ENCODE data around the gene PLK5. TPM values are rescaled to one million over a fixed set of nuclear protein-coding genes. Genes with fewer than 3 reads are reported as not detected.

The PLK5 gene
- total and polyA plus RNA-seq, 2 of the 4 experiments (the other 2 are of a cell fraction): not detected

DNA sequence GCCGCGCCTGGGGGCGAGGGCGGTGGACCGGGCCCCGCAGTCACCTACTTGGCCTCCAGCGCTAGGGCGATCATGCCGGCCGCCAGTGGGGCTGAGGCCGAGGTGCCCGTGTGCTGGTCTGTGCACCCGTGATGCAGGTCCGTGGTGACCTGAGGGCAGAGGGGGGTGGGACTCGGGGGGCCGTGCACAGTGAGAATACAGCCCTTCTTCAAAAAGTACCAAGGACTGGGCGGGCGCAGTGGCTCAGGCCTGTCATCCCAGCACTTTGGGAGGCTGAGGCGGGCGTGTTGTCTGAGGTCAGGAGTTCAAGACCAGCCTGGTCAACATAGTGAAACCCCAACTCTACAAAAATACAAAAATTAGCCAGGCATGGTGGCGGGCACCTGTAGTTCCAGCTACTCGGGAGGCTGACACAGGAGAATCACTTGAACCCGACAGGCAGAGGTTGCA is 39.9 kb upstream of the PLK5 start (continued):
- TF ChIP-seq, protein P1, sequence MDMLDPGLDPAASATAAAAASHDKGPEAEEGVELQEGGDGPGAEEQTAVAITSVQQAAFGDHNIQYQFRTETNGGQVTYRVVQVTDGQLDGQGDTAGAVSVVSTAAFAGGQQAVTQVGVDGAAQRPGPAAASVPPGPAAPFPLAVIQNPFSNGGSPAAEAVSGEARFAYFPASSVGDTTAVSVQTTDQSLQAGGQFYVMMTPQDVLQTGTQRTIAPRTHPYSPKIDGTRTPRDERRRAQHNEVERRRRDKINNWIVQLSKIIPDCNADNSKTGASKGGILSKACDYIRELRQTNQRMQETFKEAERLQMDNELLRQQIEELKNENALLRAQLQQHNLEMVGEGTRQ (IDR thresholded peaks at IDR 0.05; ENCODE audit: low read depth, low read length): no peak
- TF ChIP-seq RFX5 (IDR thresholded peaks at IDR 0.05; ENCODE audit: low read depth, low read length) (no peak), BHLHE40 (IDR thresholded peaks at IDR 0.05; ENCODE audit: low read depth, low read length) (no peak)

- Histone ChIP-seq H2BK15ac (ENCODE audit: low read depth, low read length) (no peak overlapping the region), H3K9me1 (ENCODE audit: insufficient read depth, low read length) (no peaks in the 10 kb centered on the region), H3K4me3 (ENCODE audit: insufficient read depth, low read depth, low read length) (no peak overlapping the region), H3K27ac (ENCODE audit: insufficient read depth, low read length) (no peak overlapping the region), H2AK5ac (ENCODE audit: low read depth, low read length) (no peak overlapping the region), H3K9ac (ENCODE audit: low read depth, low read length) (no peak overlapping the region), H3K36me3 (ENCODE audit: control insufficient read depth, insufficient read depth, low read length) (no peaks in the 10 kb centered on the region), H3K18ac (ENCODE audit: low read depth, low read length) (no peak overlapping the region), H3K9me3 (ENCODE audit: control insufficient read depth, insufficient read depth, low read length) (no peaks in the 10 kb centered on the region), H3K23ac (ENCODE audit: low read depth, low read length) (no peak overlapping the region), H4K91ac (ENCODE audit: insufficient read depth, low read depth, low read length) (no peak overlapping the region), H2AFZ (replicated peaks; ENCODE audit: low read length, poor library complexity) (no peak overlapping the region), H2BK20ac (ENCODE audit: low read depth, low read length) (no peak overlapping the region), H2BK5ac (ENCODE audit: low read depth, low read length, poor library complexity, severe bottlenecking) (no peak overlapping the region), H3K4ac (ENCODE audit: low read depth, low read length) (no peak overlapping the region), H3K27me3 (ENCODE audit: control insufficient read depth, insufficient read depth, low read length) (peaks cover 5% of the 10 kb centered on the region; the same call in 1 of the 2 replicates), H4K8ac (ENCODE audit: low read depth in 2 of 2, low read length in 2 of 2) (no peak overlapping the region), H4K5ac (ENCODE audit: low read depth, low read length) (no peak overlapping the region), H4K20me1 (ENCODE audit: insufficient read depth, low read length) (peaks cover 3% of the 10 kb centered on the region; the same call in 1 of the 2 replicates), H3K4me1 (ENCODE audit: control insufficient read depth, insufficient read depth, low read length) (peaks cover 9% of the 10 kb centered on the region), H3K56ac (ENCODE audit: extremely low read depth, insufficient read depth, low read length) (no peak overlapping the region), H3K79me1 (ENCODE audit: low read depth in 1 of 2, low read length in 2 of 2) (no peaks in the 10 kb centered on the region), H2AK9ac (replicated peaks; ENCODE audit: low read depth, low read length, poor library complexity) (no peak overlapping the region), H3K14ac (replicated peaks; ENCODE audit: low read depth, low read length) (no peak overlapping the region), H2BK120ac (ENCODE audit: low read depth, low read length) (no peak overlapping the region), H3K4me2 (ENCODE audit: low read depth, low read length) (no peak overlapping the region)
- ChIA-PET POLR2A (ENCODE audit: unreplicated experiment) (interaction anchor here (0.6 kb wide), 1 partner anchor 253 kb away, joined by 3 read pairs; no protein-coding TSS in a partner anchor), CTCF (no interaction called here)
- WGBS, 2 experiments (ENCODE audit: extremely low coverage in 2 of 2, insufficient read length in 1 of 2): 90% methylated on average over 36 of the region's 56 CpGs; no CpG with 5 or more reads in 1 of the 2 experiments
- no peak for TF ChIP-seq CHD1 (IDR thresholded peaks at IDR 0.05; ENCODE audit: low read depth, low read length)
- dilution Hi-C loops (cut with HindIII; ENCODE audit: low sequenced_read_pairs, unreplicated experiment): no loop called here
- intact Hi-C loops (cut with micrococcal nuclease): no loop called here
- no TSS peak for BruUV-seq (replicated peaks)
- in situ Hi-C loops (cut with MboI; ENCODE audit: low sequenced_read_pairs): no loop called here
- DNase-seq (no peak), ATAC-seq (ENCODE audit: low read depth) (no peak)
These were observed 36.9 kb upstream of the PLK5 start for GRCh38 chr19:1486720-1487575.

All from IMR-90 (cell line).